ENCODE data around the gene DYNLRB1. TPM values are rescaled to one million over a fixed set of nuclear protein-coding genes. Genes with fewer than 3 reads are reported as not detected.

The DYNLRB1 gene
- total RNA-seq, 2 donors from 2014 or later, result 106 to 107 TPM

GRCh38 chr20:34569598-34569997 lies 53.4 kb downstream of the DYNLRB1 start:
- Histone ChIP-seq H3K9me3 (no peaks in the 10 kb centered on the region), H3K9ac (ENCODE audit: low read depth in 2 of 2, low read length in 2 of 2) (no peak overlapping the region), H3K4me3 (no peak overlapping the region), H3K27ac (no peak overlapping the region), H3K27me3 (no peaks in the 10 kb centered on the region), H3K4me1 (no peaks in the 10 kb centered on the region), H3K36me3 (no peaks in the 10 kb centered on the region)
- DNase-seq, result no peak
- intact Hi-C loops (cut with DNase I), result no loop called here
- TF ChIP-seq CTCF (IDR thresholded peaks at IDR 0.05), result no peak

- Histone ChIP-seq H3K4me3 (no peak overlapping the region), H3K9me3 (no peaks in the 10 kb centered on the region), H3K9ac (ENCODE audit: low read depth in 2 of 2, low read length in 2 of 2) (no peak overlapping the region), H3K27me3 (no peaks in the 10 kb centered on the region), H3K36me3 (no peaks in the 10 kb centered on the region), H3K27ac (no peak overlapping the region), H3K4me1 (no peaks in the 10 kb centered on the region)
- no peak for TF ChIP-seq CTCF (IDR thresholded peaks at IDR 0.05)
- intact Hi-C loops (cut with DNase I), result no loop called here
- DNase-seq, result no peak
These were observed 54.7 kb downstream of the DYNLRB1 start for GRCh38 chr20:34570859-34571306.

DNA sequence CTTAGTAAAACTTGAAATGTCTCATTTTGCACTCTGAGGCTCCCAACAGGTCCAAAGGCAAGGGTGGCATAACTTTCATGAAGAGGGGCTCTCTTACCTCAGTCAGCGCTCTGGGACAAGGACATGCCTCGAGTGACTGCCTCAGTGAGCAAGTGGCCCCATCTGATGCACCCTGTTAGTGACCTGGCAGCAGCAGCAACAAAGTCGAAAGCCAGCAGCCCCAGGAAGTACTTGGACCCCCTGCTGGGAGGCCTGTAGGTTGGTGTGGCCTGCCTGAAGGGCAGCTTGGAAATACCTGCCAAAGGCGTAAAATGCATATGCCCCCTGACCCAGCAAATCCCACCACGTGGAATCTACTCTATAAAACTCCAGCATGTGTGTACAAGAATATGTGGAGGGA lies 55.5 kb downstream of the DYNLRB1 start:
- no peaks in the 10 kb centered on the region for H3K27me3 ChIP-seq
- no peaks in the 10 kb centered on the region for H3K9me3 ChIP-seq
- no peak overlapping the region for H3K9ac ChIP-seq (ENCODE audit: low read depth in 2 of 2, low read length in 2 of 2)
- no peak for DNase-seq
- no peak for TF ChIP-seq CTCF (IDR thresholded peaks at IDR 0.05)
- H3K27ac ChIP-seq, result no peak overlapping the region
- intact Hi-C loops (cut with DNase I), result no loop called here
- H3K4me1 ChIP-seq, result no peaks in the 10 kb centered on the region
- no peaks in the 10 kb centered on the region for H3K36me3 ChIP-seq
- H3K4me3 ChIP-seq, result no peak overlapping the region

DNA sequence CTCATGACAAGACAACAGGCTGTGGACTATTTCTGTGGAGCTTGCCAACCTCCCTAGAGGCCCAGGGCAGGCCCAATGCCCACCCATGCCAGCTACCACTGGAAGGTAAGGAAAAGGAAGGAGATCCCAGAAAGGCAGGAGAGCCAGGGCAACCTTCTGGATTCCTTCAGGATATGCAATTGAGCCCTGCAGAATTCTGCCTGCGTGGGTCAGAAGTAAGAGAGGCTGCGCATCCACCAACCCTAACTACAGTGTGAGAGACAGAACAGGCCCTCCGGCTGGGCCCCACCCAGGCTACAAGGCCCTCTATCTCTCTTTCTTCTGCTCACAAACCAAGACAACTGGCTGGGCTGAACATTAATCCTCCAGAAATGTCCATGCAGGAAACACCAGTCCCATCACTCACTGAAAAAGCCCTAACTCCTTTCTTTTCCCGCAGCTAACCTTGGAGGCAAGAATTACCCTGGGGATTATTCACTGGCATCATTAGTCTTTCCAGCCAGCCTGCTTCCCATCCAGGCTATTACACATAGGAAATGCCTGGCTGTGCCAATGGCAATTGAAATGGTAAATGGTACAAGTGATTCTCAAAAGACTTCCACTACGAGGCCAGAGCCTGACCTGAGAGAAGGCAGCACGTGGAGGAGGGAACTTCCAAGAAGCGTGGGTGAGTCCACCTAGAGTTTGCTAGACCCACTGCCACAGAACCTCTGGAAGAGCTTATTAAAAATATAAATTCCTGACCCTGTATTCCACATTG lies 57.5 kb downstream of the DYNLRB1 start:
- no peak for DNase-seq
- no peak for TF ChIP-seq CTCF (IDR thresholded peaks at IDR 0.05)
- intact Hi-C loops (cut with DNase I), result no loop called here
- Histone ChIP-seq H3K9ac (ENCODE audit: low read depth in 2 of 2, low read length in 2 of 2) (no peak overlapping the region), H3K4me3 (no peak overlapping the region), H3K4me1 (no peaks in the 10 kb centered on the region), H3K36me3 (no peaks in the 10 kb centered on the region), H3K27me3 (no peaks in the 10 kb centered on the region), H3K27ac (no peak overlapping the region), H3K9me3 (no peaks in the 10 kb centered on the region)

GRCh38 chr20:34574426-34574825 lies 58.2 kb downstream of the DYNLRB1 start:
- intact Hi-C loops (cut with DNase I), result no loop called here
- no peak for DNase-seq
- TF ChIP-seq CTCF (IDR thresholded peaks at IDR 0.05), result no peak
- H3K27me3 ChIP-seq, result no peaks in the 10 kb centered on the region
- H3K9ac ChIP-seq (ENCODE audit: low read depth in 2 of 2, low read length in 2 of 2), result no peak overlapping the region
- H3K4me3 ChIP-seq, result no peak overlapping the region
- no peaks in the 10 kb centered on the region for H3K9me3 ChIP-seq
- H3K4me1 ChIP-seq, result no peaks in the 10 kb centered on the region
- H3K36me3 ChIP-seq, result no peaks in the 10 kb centered on the region
- no peak overlapping the region for H3K27ac ChIP-seq

All from colonic mucosa (tissue), 4 donors.